ENCODE measurements around the gene ACMSD. TPM values are rescaled to one million over a fixed set of nuclear protein-coding genes. Genes with fewer than 3 reads are reported as not detected.

The ACMSD gene
- total and polyA plus RNA-seq, 10 of the 15 experiments (the other 5 are each of a cell fraction or from before 2014, with no cell fraction given): 0.08 TPM; not detected in 9

GRCh38 chr2:134883552-134884293 is 45.3 kb downstream of the ACMSD start:
- no peaks in the 10 kb centered on the region for H3K9me3 ChIP-seq (replicated peaks; ENCODE audit: control insufficient read depth, insufficient read depth, low read length)
- no peak overlapping the region for H2AFZ ChIP-seq (ENCODE audit: control insufficient read depth, low read depth, low read length)
- ChIA-PET SMC1A (ENCODE audit: uncharacterized antibody, unreplicated experiment) (no interaction called here), POLR2A (no interaction called here), CTCF (interaction anchor here (0.5 to 1.1 kb wide), 2 partner anchors 10 to 270 kb away, joined by 3 read pairs; no protein-coding TSS in a partner anchor), RAD21 (ENCODE audit: unreplicated experiment) (no interaction called here)
- TF ChIP-seq TCF12 (IDR thresholded peaks at IDR 0.05; ENCODE audit: low read depth, low read length) (no peak), NFYB (IDR thresholded peaks at IDR 0.05; ENCODE audit: insufficient read depth, low read depth, low read length) (no peak), JUND (IDR thresholded peaks at IDR 0.05; ENCODE audit: low read depth, low read length) (no peak), HDAC2 (IDR thresholded peaks at IDR 0.05) (no peak), STAT1 (conservative IDR thresholded peaks at IDR 0.05) (no peak)
- intact Hi-C loops (cut with micrococcal nuclease; ENCODE audit: unreplicated experiment) (no loop called here), in situ Hi-C loops (cut with MboI) (no loop called here)
- ATAC-seq (no peak), FAIRE-seq (no peak), DNase-seq (ENCODE audit: low read depth, low spot score) (no peak)
- no peaks in the 10 kb centered on the region for H4K20me1 ChIP-seq (ENCODE audit: control insufficient read depth, insufficient read depth)
- H3K4me2 ChIP-seq (ENCODE audit: control insufficient read depth, insufficient read depth): no peak overlapping the region
- BruUV-seq (replicated peaks): no TSS peak
- no peak overlapping the region for H3K9ac ChIP-seq (ENCODE audit: control insufficient read depth, insufficient read depth, low read length)
- WGBS (ENCODE audit: insufficient coverage, insufficient replicate concordance, low lambda C conversion rate, missing lambda C conversion rate): 98% methylated on average over 3 of the region's 3 CpGs
- no peak overlapping the region for H3K4me3 ChIP-seq
- no peak overlapping the region for H3K27ac ChIP-seq (ENCODE audit: control insufficient read depth, insufficient read depth)
- H3K36me3 ChIP-seq (ENCODE audit: control insufficient read depth in 2 of 2, insufficient read depth in 2 of 2, low read length in 1 of 2): no peaks in the 10 kb centered on the region
- no peaks in the 10 kb centered on the region for H3K4me1 ChIP-seq (ENCODE audit: control insufficient read depth, insufficient read depth, low read length)
- no peaks in the 10 kb centered on the region for H3K79me2 ChIP-seq (ENCODE audit: control insufficient read depth, insufficient read depth, low read length)
- no peaks in the 10 kb centered on the region for H3K27me3 ChIP-seq (replicated peaks in 1 of 2; ENCODE audit: control insufficient read depth in 2 of 2, insufficient read depth in 2 of 2, low read length in 1 of 2)

DNA sequence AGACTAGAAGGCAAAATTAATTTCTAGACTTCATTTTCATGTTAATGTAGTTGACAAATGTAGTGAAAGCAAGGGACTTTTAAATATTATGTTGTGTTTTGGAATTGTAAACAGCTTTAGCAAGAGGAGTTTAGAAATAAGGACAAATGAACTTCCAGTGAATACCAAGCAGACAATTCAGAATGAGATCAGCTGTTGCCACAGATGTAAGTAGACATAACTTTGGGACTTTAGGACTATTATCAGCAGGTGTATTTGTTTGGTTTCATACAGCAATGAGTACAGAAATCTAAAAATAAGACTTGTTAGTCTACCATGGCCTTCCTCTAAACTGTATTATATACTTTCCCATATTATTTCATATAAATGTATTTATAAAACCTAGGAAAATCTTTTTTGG is 46.0 kb downstream of the ACMSD start:
- intact Hi-C loops (cut with micrococcal nuclease; ENCODE audit: unreplicated experiment) (no loop called here), in situ Hi-C loops (cut with MboI) (no loop called here)
- Histone ChIP-seq H3K9ac (ENCODE audit: control insufficient read depth, insufficient read depth, low read length) (no peak overlapping the region), H3K4me2 (ENCODE audit: control insufficient read depth, insufficient read depth) (no peak overlapping the region), H2AFZ (ENCODE audit: control insufficient read depth, low read depth, low read length) (no peak overlapping the region), H3K27ac (ENCODE audit: control insufficient read depth, insufficient read depth) (no peak overlapping the region), H3K4me1 (ENCODE audit: control insufficient read depth, insufficient read depth, low read length) (no peaks in the 10 kb centered on the region), H3K27me3 (replicated peaks in 1 of 2; ENCODE audit: control insufficient read depth in 2 of 2, insufficient read depth in 2 of 2, low read length in 1 of 2) (no peaks in the 10 kb centered on the region), H3K4me3 (no peak overlapping the region), H4K20me1 (ENCODE audit: control insufficient read depth, insufficient read depth) (no peaks in the 10 kb centered on the region), H3K9me3 (replicated peaks; ENCODE audit: control insufficient read depth, insufficient read depth, low read length) (no peaks in the 10 kb centered on the region), H3K79me2 (ENCODE audit: control insufficient read depth, insufficient read depth, low read length) (no peaks in the 10 kb centered on the region), H3K36me3 (ENCODE audit: control insufficient read depth in 2 of 2, insufficient read depth in 2 of 2, low read length in 1 of 2) (no peaks in the 10 kb centered on the region)
- ChIA-PET SMC1A (ENCODE audit: uncharacterized antibody, unreplicated experiment) (no interaction called here), CTCF (interaction anchor here (1.1 kb wide), 1 partner anchor 9 kb away, joined by 3 read pairs; no protein-coding TSS in a partner anchor), RAD21 (ENCODE audit: unreplicated experiment) (interaction anchor here (1.5 kb wide), 1 partner anchor 766 kb away, joined by 3 read pairs; no protein-coding TSS in a partner anchor), POLR2A (no interaction called here)
- ATAC-seq (no peak), DNase-seq (ENCODE audit: low read depth, low spot score) (no peak), FAIRE-seq (peak; percentile 54)
- BruUV-seq (replicated peaks): no TSS peak
- no peak for TF ChIP-seq E4F1 (IDR thresholded peaks at IDR 0.05; ENCODE audit: borderline replicate concordance, partially characterized antibody)
- TF ChIP-seq, protein P1, sequence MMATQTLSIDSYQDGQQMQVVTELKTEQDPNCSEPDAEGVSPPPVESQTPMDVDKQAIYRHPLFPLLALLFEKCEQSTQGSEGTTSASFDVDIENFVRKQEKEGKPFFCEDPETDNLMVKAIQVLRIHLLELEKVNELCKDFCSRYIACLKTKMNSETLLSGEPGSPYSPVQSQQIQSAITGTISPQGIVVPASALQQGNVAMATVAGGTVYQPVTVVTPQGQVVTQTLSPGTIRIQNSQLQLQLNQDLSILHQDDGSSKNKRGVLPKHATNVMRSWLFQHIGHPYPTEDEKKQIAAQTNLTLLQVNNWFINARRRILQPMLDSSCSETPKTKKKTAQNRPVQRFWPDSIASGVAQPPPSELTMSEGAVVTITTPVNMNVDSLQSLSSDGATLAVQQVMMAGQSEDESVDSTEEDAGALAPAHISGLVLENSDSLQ (IDR thresholded peaks at IDR 0.05): no peak
- TF ChIP-seq NFXL1 (IDR thresholded peaks at IDR 0.05; ENCODE audit: borderline replicate concordance): no peak
- TF ChIP-seq ZNF384 (IDR thresholded peaks at IDR 0.05; ENCODE audit: borderline replicate concordance, low read depth, low read length): no peak
- TF ChIP-seq, protein P2, sequence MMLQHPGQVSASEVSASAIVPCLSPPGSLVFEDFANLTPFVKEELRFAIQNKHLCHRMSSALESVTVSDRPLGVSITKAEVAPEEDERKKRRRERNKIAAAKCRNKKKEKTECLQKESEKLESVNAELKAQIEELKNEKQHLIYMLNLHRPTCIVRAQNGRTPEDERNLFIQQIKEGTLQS (IDR thresholded peaks at IDR 0.05; ENCODE audit: borderline replicate concordance, extremely low read depth, low read depth, low read length): no peak
- TF ChIP-seq HDGF (IDR thresholded peaks at IDR 0.05): no peak
- no peak for TF ChIP-seq CBFB (IDR thresholded peaks at IDR 0.05; ENCODE audit: low read depth)

Data from GM12878 (cell line).